Loucy (cell line): ENCODE data around the gene PPP1R10.

Source experiments
- H2AFZ ChIP-seq: fragments of 200-600 bp; sonication (generic); 2 replicates; pipeline ENCODE4 v1.6.0; 2016; ENCODE audit warnings: antibody characterized with exemption, mild to moderate bottlenecking, low read length, moderate library complexity
- H3F3A ChIP-seq: fragments of 200-600 bp; 2 replicates; pipeline ENCODE4 v1.6.0; 2016; ENCODE audit warnings: antibody characterized with exemption, low read depth, mild to moderate bottlenecking
- H3K27me3 ChIP-seq: fragments of 200-600 bp; sonication (generic); 2 replicates; pipeline ENCODE4 v1.6.1; 2014; ENCODE audit warnings: low read length, mild to moderate bottlenecking; ENCODE audit not compliant: insufficient read depth, poor library complexity, severe bottlenecking
- H3K36me3 ChIP-seq: fragments of 200-600 bp; sonication (generic); 2 replicates; pipeline ENCODE4 v1.6.1; 2016; ENCODE audit warnings: low read length; ENCODE audit not compliant: insufficient read depth
- H3K4me1 ChIP-seq: fragments of 200-600 bp; sonication (generic); 2 replicates; pipeline ENCODE4 v1.5.1; 2014; ENCODE audit warnings: low read length, mild to moderate bottlenecking; ENCODE audit not compliant: insufficient read depth, poor library complexity, severe bottlenecking
- H3K4me2 ChIP-seq: fragments of 200-600 bp; sonication (generic); 2 replicates; pipeline ENCODE4 v1.6.0; 2014; ENCODE audit warnings: antibody characterized with exemption, low read length, low read depth, mild to moderate bottlenecking; ENCODE audit not compliant: poor library complexity, severe bottlenecking
- H3K4me3 ChIP-seq: fragments of 200-600 bp; sonication (generic); 2 replicates; pipeline ENCODE4 v1.5.1; 2014; ENCODE audit warnings: low read length, mild to moderate bottlenecking, mixed read lengths; ENCODE audit not compliant: poor library complexity, severe bottlenecking
- H3K79me2 ChIP-seq: fragments of 200-600 bp; sonication (generic); 2 replicates; pipeline ENCODE4 v1.6.1; 2014; ENCODE audit warnings: low read length; ENCODE audit not compliant: insufficient read depth
- H3K9ac ChIP-seq: fragments of 200-600 bp; sonication (generic); 2 replicates; pipeline ENCODE4 v1.6.0; 2014; ENCODE audit warnings: mild to moderate bottlenecking, low read depth, low read length, moderate library complexity; ENCODE audit not compliant: poor library complexity, severe bottlenecking
- H3K9me2 ChIP-seq: fragments of 200-600 bp; sonication (generic); replicated peaks from 2 replicates; pipeline ENCODE4 v1.6.1; 2016; ENCODE audit warnings: low read depth, low read length, mixed read lengths
- H3K9me3 ChIP-seq: fragments of 200-600 bp; sonication (generic); 2 replicates; pipeline ENCODE4 v1.6.1; 2014; ENCODE audit warnings: mild to moderate bottlenecking, antibody characterized with exemption, low read length, low read depth; ENCODE audit not compliant: insufficient read depth
- H4K20me1 ChIP-seq: fragments of 200-600 bp; sonication (generic); 2 replicates; pipeline ENCODE4 v1.6.0; 2014; ENCODE audit warnings: antibody characterized with exemption, low read length, mild to moderate bottlenecking; ENCODE audit not compliant: insufficient read depth, poor library complexity, severe bottlenecking
- EZH2phosphoT487 ChIP-seq: fragments of 200-600 bp; IDR thresholded peaks from 2 replicates; pipeline ENCODE4 v1.6.1; 2018; ENCODE audit warnings: antibody characterized with exemption, mild to moderate bottlenecking, moderate library complexity, borderline replicate concordance
- TF ChIP-seq, protein P1 (sequence below): fragments of 200-600 bp; sonication (generic); conservative IDR thresholded peaks from 2 replicates; pipeline ENCODE4 v1.5.1; 2014; ENCODE audit warnings: mild to moderate bottlenecking, antibody characterized with exemption, low read length

Gene PPP1R10

DNA sequence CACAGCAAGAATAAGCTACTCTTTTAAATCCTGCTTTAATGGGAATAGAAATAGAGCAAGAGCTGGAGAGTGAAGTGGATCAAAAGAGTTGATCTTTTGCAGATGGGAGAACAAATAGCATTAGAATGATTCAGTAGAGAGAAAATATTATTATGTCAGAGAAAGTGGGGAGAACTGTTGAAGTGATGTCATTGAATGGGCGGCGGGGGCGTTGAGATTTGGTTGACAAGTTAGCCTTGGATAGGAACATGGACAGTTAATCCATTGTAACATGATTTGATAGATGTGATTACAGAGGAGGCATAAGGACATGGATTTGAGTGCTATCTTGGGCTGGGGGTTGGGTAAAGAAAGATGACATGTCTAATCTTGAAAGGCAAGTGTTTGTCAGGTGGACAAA is 18.8 kb upstream of the PPP1R10 start:
- no peaks in the 10 kb centered on the region for H3K79me2 ChIP-seq
- H3K9me2 ChIP-seq = no peaks in the 10 kb centered on the region
- no peaks in the 10 kb centered on the region for H3K27me3 ChIP-seq
- TF ChIP-seq EZH2phosphoT487 = no peak
- TF ChIP-seq, protein P1, sequence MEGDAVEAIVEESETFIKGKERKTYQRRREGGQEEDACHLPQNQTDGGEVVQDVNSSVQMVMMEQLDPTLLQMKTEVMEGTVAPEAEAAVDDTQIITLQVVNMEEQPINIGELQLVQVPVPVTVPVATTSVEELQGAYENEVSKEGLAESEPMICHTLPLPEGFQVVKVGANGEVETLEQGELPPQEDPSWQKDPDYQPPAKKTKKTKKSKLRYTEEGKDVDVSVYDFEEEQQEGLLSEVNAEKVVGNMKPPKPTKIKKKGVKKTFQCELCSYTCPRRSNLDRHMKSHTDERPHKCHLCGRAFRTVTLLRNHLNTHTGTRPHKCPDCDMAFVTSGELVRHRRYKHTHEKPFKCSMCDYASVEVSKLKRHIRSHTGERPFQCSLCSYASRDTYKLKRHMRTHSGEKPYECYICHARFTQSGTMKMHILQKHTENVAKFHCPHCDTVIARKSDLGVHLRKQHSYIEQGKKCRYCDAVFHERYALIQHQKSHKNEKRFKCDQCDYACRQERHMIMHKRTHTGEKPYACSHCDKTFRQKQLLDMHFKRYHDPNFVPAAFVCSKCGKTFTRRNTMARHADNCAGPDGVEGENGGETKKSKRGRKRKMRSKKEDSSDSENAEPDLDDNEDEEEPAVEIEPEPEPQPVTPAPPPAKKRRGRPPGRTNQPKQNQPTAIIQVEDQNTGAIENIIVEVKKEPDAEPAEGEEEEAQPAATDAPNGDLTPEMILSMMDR = no peak
- no peaks in the 10 kb centered on the region for H4K20me1 ChIP-seq
- no peaks in the 10 kb centered on the region for H3K9me3 ChIP-seq
- no peak overlapping the region for H3K4me3 ChIP-seq
- peaks cover 5% of the 10 kb centered on the region; the same call in 1 of the 2 replicates for H3K36me3 ChIP-seq
- H3K9ac ChIP-seq = no peak overlapping the region
- no peak overlapping the region for H3K4me2 ChIP-seq
- peaks cover 4% of the 10 kb centered on the region; the same call in 1 of the 2 replicates for H3F3A ChIP-seq
- H2AFZ ChIP-seq = no peak overlapping the region
- peaks cover 10% of the 10 kb centered on the region for H3K4me1 ChIP-seq

DNA sequence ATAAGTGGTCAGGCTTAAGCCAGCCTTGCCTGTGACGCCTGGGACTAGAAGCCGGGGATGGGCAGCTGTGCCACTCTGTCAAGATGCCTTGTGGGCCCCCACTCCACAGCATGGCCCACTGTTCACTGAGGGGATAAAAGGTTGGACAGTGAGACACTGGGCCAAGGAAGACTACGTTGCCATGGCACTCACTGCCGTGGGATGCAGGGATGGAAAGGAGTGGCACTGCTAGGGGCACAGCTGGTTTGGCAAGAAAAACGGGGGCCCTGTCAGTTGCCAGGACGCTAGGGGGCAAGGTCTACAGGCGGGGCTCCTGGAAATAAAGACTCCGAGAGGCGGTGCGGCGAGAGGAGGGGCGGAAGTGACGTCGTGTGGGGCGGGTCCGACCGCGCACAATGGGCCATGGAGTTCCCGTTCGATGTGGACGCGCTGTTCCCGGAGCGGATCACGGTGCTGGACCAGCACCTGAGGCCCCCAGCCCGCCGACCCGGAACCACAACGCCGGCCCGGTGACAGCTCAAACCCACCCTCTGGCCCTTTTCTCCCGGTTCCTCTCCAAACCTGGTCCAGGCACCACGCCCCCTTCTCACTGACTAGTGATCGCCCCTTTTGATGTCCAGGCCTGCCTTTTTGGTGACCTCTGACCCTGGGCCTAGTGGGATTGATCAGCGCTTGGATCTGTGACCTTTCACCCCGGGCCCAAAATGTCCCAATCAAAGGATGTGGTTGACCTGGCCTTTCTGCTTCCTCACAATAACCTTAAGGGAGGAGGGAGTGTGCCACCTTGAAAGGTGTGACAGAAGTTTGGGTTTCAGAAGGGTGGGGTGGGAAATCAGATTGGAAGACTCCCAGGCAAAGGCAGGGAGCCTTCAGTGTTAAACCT is 9.7 kb upstream of the PPP1R10 start, which contains the start of gene ATAT1:
Gene ATAT1 (plus strand): TSS at position 391 of the 883 bp plus-strand sequence.
- Histone ChIP-seq H3K4me1 (peaks cover 10% of the 10 kb centered on the region), H3F3A (no peaks in the 10 kb centered on the region), H2AFZ (peak within 1 kb of the TSS; percentile 84), H3K4me3 (peak within 1 kb of the TSS; percentile 93), H3K79me2 (peaks cover 22% of the 10 kb centered on the region; the same call in 1 of the 2 replicates), H3K9me3 (no peaks in the 10 kb centered on the region), H3K4me2 (peak within 1 kb of the TSS; percentile 98), H4K20me1 (no peaks in the 10 kb centered on the region), H3K36me3 (peaks cover 23% of the 10 kb centered on the region; the same call in 1 of the 2 replicates), H3K9me2 (no peaks in the 10 kb centered on the region), H3K9ac (peak within 1 kb of the TSS; percentile 92), H3K27me3 (no peaks in the 10 kb centered on the region)
- TF ChIP-seq EZH2phosphoT487 = no peak
- TF ChIP-seq, protein P1 = peak; percentile 59

GRCh38 chr6:30625511-30625910 is 8.5 kb upstream of the PPP1R10 start:
- Histone ChIP-seq H4K20me1 (no peaks in the 10 kb centered on the region), H3K36me3 (peaks cover 23% of the 10 kb centered on the region; the same call in 1 of the 2 replicates), H3K9me2 (no peaks in the 10 kb centered on the region), H3K4me2 (no peak overlapping the region), H3K9ac (no peak overlapping the region), H3K27me3 (no peaks in the 10 kb centered on the region), H3K79me2 (peaks cover 26% of the 10 kb centered on the region; the same call in 1 of the 2 replicates), H2AFZ (no peak overlapping the region), H3K4me3 (no peak overlapping the region), H3F3A (no peaks in the 10 kb centered on the region), H3K9me3 (no peaks in the 10 kb centered on the region), H3K4me1 (peaks cover 10% of the 10 kb centered on the region)
- TF ChIP-seq, protein P1 = no peak
- TF ChIP-seq EZH2phosphoT487 = no peak
